Measurements from ENCODE around the gene PSD4. TPM values are rescaled to one million over a fixed set of nuclear protein-coding genes. Genes with fewer than 3 reads are reported as not detected.
"Not testable (repeated sequence)": the region's sequence is repeated elsewhere in the genome, so short reads cannot be mapped to it uniquely, and the experiment has no call there.

Gene PSD4
- total RNA-seq, 2 donors from 2014 or later: 5.8 to 10.5 TPM

DNA sequence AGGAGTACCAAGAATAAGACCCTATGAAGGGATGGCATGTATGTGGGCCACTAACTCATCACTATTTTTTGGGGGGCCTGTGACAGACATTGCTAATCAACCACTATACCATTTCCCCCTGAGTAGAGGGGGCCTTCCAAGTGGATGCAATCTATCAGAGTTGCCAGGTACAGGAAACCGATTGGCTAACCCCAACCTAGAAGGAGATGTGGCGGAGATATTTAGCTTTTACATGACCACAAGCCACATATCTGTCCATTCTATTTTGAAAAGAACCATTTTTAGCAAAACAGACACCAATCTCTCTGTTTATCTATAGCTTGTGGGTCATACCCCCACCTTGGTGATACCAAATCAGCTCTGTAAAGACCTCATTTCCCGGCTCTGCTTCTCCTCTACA, 53.9 kb downstream of the PSD4 start:
- DNase-seq (ENCODE audit: low spot score): no peak
- intact Hi-C loops (cut with DNase I): no loop called here

DNA sequence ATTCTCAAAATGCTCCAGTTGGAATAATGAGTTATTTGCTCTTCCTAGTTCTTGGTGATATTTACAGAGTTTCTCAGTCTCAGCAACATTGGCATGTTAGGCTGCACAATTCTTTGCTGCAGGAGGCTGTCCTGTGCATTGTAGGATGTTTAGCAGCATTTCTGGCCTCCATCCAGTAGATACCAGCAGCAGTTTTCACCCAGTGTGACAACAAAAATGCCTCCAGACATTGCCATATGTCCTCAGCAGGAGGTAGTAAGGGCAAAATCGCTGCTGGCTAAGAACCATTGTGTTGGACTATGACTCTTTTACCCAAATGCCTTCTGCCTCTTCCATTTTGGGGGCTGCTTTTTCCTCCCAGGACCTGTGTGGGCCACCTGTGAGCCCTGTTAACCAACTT, 54.6 kb downstream of the PSD4 start:
- no peak for DNase-seq (ENCODE audit: low spot score)
- intact Hi-C loops (cut with DNase I): no loop called here

DNA sequence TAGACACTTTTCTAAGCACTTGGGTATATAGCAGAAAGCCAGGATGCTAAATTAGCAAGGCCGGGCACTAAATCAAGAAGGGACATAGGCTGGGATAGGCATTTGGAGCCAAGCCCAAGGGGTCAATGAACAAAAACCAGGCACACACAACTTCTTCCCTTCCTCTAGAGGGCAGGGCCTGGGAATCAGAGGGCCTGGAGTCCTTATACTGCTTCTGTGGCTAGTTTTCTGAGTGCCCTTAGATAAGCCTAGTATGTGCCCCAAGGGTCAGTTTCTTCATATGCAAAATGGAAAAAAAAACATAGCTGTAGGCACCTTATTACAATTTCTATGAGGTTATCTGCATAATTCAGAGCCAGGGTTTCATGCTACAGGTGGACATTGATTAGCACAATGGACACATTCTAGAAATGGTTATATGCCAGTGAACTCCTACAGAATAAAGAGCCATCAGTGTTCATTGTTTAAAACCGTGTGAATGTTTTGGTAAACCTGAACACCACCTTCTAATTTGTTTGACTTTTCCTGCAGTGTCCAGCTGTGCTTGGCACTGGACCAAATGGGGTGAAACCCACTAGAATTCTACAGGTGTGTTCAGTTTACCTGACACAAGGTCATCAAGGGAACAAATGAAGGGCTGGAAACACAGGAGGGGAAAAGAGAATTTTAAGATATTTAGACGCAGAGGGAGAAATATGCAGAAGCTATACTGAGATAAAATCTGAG, 55.4 kb downstream of the PSD4 start:
- no peak for DNase-seq (ENCODE audit: low spot score)
- intact Hi-C loops (cut with DNase I): no loop called here

DNA sequence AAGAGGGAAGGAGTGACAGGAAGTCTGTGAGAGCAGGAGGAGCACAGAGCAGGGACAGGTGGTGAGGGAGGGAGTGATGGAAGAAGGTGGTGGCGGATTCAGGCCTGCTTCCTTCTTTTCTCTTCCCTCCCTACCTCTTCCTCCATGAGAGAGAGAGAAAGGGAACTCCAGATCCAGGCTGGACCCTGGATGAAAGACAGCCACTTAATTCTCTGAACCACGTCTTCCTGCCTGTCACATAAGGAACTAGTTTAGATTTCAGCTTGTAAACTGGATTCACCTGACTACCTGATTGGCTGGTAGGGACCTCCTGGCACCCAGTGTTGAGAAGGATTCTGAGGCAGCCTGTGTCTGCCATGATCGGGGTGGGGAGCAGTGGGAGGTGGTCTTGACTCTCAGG, 56.0 kb downstream of the PSD4 start:
- intact Hi-C loops (cut with DNase I): no loop called here
- no peak for DNase-seq (ENCODE audit: low spot score)

DNA sequence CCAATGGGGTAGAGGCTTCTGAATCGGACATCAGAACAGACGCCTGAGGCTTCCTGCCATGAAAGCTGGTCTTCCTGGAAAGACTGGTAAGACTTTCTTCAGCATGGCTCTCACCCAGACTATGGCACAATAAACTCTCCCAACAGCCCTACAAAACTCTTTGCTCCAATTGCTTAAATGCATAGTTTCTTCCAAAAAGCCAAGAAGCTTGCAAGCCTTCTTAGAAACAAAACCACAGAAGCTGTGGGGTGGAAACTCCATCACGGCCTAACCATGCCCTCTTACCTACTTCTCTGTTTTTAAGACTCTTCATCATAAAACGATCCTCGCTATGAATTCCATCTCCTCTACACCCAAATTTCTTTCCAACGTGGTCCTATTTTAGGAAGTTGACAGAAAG, 56.8 kb downstream of the PSD4 start:
- intact Hi-C loops (cut with DNase I): no loop called here
- no peak for DNase-seq (ENCODE audit: low spot score)

DNA sequence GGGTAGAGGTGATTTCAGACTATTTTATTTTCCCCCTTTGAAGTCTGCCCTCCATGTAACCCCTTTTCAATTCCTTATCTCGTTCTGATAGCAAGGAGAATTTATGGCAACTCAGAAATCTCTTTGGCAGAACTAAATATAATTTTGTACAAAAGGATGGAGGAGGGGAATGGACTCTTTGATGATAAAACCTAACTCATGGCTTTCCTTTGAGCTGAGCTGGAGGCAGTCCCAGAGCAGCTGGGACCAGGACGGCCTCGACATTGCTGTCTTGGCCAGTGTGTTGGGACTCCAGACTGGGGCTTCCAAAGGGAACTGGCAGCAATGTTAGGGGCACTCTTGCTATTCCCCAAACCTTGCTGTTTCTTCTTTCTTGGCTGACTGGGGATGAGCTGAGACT, 57.3 kb downstream of the PSD4 start:
- DNase-seq (ENCODE audit: low spot score): no peak
- intact Hi-C loops (cut with DNase I): no loop called here

DNA sequence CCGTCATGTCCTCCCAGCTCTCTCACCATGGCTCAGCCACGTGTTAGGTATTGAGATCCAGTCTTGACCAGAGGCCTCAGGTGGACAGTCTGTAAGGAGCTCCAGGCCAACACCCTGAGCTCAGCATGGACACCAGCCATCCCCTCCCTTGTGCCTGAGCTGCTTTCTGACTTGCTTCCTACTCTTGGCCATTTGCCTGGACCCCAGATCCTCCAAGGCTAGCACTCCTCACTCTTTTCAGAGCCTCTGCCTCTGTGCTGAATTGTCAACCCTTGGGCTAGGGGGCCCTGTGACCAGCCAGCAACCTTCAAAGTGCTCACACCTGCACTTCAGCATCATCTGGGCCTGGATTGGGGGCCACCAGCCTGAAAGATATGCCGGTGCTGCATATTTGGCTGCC, 58.4 kb downstream of the PSD4 start:
- intact Hi-C loops (cut with DNase I): no loop called here
- no peak for DNase-seq (ENCODE audit: low spot score)

DNA sequence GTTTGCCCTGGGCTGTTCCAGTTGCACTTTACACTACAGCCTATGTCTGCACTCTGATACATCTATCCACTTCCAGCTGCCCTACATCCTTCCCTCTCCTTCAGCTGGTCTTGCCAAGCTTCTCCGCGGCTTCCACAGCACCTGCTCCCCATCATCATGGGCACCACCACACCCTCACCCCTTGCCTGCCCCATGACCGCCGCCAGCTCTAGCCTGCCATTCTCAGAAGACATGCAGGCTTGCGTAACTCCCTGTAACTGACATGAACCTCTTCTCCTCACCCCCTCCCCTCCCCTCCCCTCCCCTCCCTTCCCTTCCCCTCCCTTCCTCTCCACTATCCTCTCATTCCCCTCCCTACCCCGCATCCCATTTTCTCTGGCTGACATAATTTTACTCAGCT, 59.0 kb downstream of the PSD4 start:
- intact Hi-C loops (cut with DNase I): no loop called here
- DNase-seq (ENCODE audit: low spot score): no peak

DNA sequence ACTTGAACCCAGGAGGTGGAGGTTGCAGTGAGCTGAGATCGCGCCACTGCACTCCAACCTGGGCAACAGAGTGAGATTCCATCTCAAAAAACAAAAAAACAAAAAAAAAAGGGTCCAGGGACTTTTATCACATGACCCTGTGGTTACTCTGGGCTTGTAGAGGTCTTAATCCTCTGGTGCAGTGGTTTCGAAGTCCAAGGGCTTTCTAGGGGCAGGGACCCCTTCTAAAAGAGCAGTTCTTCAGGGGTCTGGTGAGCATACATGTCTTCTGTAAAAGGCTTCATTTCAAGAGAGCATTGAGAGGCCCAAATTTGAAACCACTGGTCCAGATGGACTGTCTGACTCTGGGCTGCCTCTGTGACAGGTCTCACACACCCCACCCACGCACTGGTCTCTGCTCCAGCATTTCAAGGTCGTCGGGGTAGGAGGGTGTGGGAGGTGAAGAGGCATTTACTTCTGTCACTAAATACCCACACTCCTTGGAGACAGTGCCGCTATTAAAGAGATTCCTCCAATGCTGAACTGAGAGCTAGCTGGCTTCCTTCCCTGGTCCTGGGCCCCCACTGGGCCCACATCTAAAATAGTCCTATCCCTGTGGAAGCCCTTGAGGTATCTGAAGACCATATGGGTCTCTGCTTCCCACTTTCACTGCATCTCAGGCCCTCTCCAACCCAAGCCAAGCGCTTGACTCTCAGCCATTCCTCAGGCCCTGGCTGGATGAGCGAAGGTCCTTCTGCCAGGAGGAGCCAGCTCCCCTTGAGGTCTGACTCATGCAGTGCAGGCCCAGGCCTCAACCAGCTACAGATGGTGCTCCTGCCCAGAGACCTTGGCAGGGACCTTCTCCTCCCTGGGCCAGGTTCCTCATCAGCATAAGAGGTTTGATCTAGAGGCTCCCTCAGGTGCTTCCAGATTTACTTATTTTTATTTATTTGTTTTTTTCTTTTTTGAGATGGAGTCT, 60.1 kb downstream of the PSD4 start:
- intact Hi-C loops (cut with DNase I): no loop called here
- DNase-seq (ENCODE audit: low spot score): no peak

DNA sequence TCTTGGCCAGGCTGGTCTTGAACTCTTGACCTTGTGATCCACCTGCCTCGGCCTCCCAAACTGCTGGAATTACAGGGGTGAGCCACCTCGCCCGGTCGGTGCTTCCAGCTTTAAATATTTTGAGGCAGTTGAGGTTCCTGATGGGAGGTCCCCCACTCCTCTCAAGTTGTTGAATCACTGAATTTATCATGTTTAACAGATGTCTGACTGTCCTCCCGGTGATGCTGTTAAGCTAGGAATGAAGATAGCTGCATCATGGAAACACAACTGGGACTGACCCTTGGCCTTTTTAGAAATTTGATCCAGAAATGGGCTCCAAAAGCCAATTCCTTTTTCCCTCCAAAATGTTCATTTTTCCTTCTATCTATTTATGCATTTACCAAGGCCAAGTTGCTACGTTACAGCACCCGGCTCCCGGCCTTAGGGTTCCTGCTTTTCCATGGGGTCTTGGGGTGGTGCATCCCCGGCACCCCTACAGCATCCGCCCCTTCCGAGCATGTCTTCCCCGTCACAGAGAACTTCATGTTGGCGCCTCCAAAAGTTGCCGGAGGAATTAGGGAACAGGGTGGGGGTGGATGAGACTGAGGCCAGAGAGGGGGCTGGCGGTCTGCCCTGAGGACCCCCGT, 61.1 kb downstream of the PSD4 start:
- intact Hi-C loops (cut with DNase I): no loop called here
- no peak for DNase-seq (ENCODE audit: low spot score)

DNA sequence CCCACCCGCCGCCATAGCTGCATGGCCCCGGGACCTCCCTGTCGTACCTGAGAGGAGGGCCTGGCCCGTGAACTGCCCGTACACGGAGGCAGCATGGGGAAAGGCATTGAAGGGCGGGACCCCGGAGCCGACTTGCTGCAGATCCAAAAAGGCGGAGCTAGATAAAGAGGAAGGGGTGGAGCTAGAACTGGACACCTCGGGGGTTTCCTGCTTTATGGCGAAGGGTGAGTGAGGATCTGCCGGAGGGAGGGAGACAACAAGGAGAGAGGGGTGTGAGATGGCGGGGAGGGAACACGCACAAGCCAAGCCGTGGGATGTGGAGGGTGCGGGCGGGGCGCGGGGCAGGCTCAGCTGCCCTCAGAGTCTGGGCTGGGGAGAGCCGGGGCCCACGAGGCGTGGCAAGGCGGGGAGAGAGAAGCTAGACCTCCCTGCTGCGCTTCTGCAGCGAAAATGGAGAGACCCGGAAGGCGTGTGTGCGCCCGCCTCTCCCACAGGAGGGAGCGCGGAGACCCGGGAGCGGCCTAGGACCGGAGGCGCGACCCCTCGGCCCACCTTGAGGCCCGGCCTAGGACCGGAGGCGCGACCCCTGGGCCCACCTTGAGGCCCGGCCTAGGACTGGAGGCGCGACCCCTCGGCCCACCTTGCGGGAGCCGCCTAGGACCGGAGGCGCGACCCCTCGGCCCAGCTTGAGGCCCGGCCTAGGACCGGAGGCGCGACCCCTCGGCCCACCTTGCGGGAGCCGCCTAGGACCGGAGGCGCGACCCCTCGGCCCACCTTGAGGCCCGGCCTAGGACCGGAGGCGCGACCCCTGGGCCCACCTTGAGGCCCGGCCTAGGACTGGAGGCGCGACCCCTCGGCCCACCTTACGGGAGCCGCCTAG, 61.8 kb downstream of the PSD4 start:
- intact Hi-C loops (cut with DNase I): not testable (repeated sequence)
- DNase-seq (ENCODE audit: low spot score): peak; percentile 91

DNA sequence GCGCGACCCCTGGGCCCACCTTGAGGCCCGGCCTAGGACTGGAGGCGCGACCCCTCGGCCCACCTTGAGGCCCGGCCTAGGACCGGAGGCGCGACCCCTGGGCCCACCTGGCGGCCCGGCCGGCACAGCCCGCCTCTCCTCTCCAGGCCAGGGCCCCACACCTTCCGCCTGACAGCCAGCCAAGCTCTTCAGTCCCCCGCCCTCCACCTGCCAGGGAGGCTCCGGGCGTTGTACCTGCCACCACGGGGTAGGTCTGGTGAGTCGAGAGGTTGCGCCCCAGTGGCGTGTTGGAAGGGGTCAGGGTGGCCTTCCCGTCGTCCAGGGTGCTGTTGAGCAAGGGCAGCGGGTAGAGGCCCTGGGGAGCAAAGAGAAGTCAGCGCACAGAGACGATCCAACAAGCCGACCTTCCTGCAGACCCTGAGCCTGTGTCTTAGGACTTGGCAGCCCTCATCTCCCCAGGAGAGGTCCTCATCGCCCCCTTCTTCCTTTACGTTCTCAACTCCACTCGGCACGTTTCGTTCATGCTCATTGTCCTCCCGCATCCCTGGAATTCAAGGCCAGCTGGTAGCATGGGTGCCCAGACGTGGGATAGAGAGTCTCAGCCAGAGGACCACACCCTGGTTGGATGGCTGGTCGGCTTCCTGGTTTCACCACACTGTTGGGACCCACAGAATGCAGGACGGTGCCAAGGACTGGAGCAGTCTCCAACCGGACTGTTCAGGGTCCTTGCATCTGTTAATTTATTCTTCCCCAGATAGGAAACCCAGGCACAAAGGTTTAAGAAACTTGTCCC, 62.8 kb downstream of the PSD4 start:
- no peak for DNase-seq (ENCODE audit: low spot score)
- intact Hi-C loops (cut with DNase I): no loop called here

DNA sequence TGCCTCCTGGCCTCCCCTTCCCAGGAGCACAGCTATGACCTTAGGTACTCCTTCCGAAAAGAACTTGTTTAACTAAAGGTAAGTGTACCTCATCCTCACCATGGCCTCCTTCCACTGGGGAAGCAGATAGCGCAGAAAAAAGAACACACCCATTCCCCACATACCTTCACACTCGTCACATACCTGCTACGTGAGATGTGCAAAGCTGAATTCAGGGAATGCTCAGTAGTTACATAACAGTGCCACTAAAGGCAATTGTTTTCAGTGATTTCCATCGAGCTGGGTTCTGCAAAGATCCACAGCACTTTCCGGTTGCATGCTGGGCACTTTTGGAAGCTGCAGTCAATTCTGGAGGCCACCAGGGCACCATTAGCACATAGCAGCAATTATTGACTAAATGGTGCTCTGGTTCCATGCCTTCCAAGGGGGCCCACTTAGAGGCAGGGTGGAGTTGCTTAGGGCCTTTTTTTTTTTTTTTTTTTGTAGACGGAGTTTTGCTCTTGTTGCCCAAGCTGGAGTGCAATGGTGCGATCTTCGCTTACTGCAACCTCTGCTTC, 63.9 kb downstream of the PSD4 start:
- intact Hi-C loops (cut with DNase I): no loop called here
- no peak for DNase-seq (ENCODE audit: low spot score)

DNA sequence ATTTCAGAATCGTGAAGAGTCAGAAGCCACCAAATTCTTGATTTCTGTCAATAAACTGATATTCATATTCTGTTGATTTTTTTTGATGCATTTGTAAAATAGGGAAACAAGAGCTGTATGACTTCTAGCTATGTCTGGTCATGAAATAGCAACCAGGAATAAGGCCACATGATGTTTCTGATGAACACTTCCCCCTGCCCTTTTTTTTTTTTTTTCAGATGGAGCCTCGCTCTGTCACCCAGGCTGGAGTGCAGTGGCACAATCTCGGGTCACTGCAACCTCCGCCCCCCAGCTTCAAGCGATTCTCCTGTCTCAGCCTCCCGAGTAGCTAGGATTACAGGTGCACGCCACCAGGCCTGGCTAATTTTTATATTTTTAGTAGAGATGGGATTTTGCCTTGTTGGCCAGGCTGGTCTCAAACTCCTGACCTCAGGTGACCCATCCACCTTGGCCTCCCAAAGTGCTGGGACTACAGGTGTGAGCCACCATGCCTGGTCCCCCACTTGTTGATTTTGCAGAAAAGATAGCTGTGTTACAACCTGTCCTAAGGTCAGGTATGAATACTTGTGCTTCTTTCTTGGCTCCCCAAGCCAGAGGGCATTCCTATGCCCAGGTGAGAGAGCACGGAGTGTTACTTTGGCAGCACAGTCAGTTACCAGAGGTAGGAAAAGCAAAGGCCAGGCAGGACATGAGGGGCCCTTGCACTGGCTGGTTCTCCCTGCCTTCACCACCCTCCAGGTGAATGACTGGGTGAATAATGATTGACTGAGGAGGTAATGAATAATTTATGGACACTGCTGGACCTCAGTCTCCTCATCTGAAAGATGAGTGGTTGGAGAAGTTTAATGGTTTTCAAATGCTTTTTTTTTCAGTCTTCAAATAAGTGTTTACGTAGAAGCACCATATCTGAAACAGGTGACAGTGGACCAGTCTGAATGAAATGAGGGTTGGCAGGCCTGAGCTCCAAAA, 65.4 kb downstream of the PSD4 start:
- intact Hi-C loops (cut with DNase I): no loop called here
- no peak for DNase-seq (ENCODE audit: low spot score)

DNA sequence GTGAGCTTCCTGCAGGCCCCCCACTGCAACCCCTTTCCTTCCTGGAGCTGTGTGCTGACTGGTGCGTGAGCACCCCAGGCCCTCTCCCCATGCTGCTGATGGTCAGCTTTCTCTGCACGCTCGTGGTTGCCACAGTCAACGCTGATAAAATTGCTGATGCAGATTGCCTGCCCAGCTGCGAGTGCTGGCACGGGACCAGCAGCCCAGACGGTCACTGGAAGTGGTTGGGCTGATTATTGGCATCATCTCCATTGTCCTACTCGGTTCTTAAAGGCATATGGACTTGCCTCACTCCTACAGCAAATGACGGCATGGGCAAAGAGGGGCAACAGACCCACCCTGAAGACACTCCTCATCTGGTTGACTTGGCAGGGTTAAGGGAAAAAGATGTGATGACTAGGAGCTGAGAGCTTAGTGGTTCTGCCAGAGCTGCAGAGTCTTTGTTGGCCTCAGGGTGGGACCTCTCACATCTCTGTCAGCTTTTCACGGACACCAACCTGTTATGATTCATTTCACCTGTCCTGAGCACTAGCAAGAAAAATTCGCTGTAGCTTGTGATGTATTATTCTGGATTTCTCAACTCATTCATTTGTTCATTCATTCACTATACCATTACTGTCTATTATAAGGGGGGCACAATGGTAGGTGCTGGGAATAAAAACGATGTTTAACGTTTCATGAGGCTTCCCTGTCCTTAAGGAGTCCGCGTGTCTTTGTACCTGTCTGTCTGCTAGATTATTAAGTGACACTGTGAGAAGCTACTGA, 66.6 kb downstream of the PSD4 start:
- intact Hi-C loops (cut with DNase I): no loop called here
- DNase-seq (ENCODE audit: low spot score): peak; percentile 97
